SK-N-SH treated with all-trans-retinoic acid at 6 μM for 48 hours (cell line): ENCODE data around the gene CACNA1I.

ENCODE experiments used
- ATAC-seq: fragments of 200-7000 bp; cut with Tn5 transposase; 3 replicates; pipeline ENCODE4 v1.9.1; 2020; ENCODE audit warnings: mild to moderate bottlenecking, moderate library complexity
- ARNTL ChIP-seq: fragments of 450-650 bp; formaldehyde crosslinking; IDR thresholded peaks from 2 replicates; pipeline ENCODE4 v1.5.0; 2020; ENCODE audit warnings: low read depth, mild to moderate bottlenecking, moderate library complexity, borderline replicate concordance
- BACH2 ChIP-seq: fragments of 250-450 bp; sonication (Bioruptor Pico); IDR thresholded peaks from 2 replicates; pipeline ENCODE4 v1.9.0; 2021; ENCODE audit warnings: mild to moderate bottlenecking, borderline replicate concordance
- CREB5 ChIP-seq: fragments of 250-450 bp; sonication (Bioruptor Pico); IDR thresholded peaks from 2 replicates; pipeline ENCODE4 v1.5.1; 2020; ENCODE audit warnings: low read depth, mild to moderate bottlenecking, moderate library complexity
- ESRRG ChIP-seq: fragments of 250-450 bp; sonication (Bioruptor Pico); IDR thresholded peaks from 2 replicates; pipeline ENCODE4 v1.6.1; 2021; ENCODE audit warnings: mild to moderate bottlenecking
- GLIS3 ChIP-seq: fragments of 250-450 bp; sonication (Bioruptor Pico); IDR thresholded peaks from 2 replicates; pipeline ENCODE4 v1.5.0; 2020; ENCODE audit warnings: mild to moderate bottlenecking, moderate library complexity
- OSR1 ChIP-seq: fragments of 250-450 bp; sonication (Bioruptor Pico); IDR thresholded peaks from 2 replicates; pipeline ENCODE4 v1.8.0; 2022; ENCODE audit warnings: moderate library complexity, mild to moderate bottlenecking, inconsistent platforms
- PATZ1 ChIP-seq: fragments of 250-450 bp; sonication (Bioruptor Pico); IDR thresholded peaks from 2 replicates; pipeline ENCODE4 v1.8.0; 2020; ENCODE audit warnings: mild to moderate bottlenecking, moderate library complexity, borderline replicate concordance
- POU6F1 ChIP-seq: fragments of 250-450 bp; sonication (Bioruptor Pico); IDR thresholded peaks from 2 replicates; pipeline ENCODE4 v1.8.0; 2021; ENCODE audit warnings: low read depth, mild to moderate bottlenecking, moderate library complexity, borderline replicate concordance
- PPARA ChIP-seq: fragments of 250-450 bp; sonication (Bioruptor Pico); IDR thresholded peaks from 2 replicates; pipeline ENCODE4 v1.5.0; 2020; ENCODE audit warnings: mild to moderate bottlenecking, borderline replicate concordance
- RARB ChIP-seq: fragments of 250-450 bp; sonication (Bioruptor Pico); IDR thresholded peaks from 2 replicates; pipeline ENCODE4 v1.8.0; 2021; ENCODE audit warnings: mild to moderate bottlenecking, moderate library complexity
- SNAI2 ChIP-seq: fragments of 250-450 bp; sonication (Bioruptor Pico); IDR thresholded peaks from 2 replicates; pipeline ENCODE4 v1.5.0; 2020; ENCODE audit warnings: mild to moderate bottlenecking, moderate library complexity
- TCF4 ChIP-seq: fragments of 250-450 bp; sonication (Bioruptor Pico); IDR thresholded peaks from 2 replicates; pipeline ENCODE4 v1.8.0; 2021; ENCODE audit warnings: mild to moderate bottlenecking, moderate library complexity, borderline replicate concordance
- TOX ChIP-seq: fragments of 250-450 bp; sonication (Bioruptor Pico); IDR thresholded peaks from 2 replicates; pipeline ENCODE4 v1.8.0; 2021; ENCODE audit warnings: mild to moderate bottlenecking, moderate library complexity, borderline replicate concordance
- TSHZ2 ChIP-seq: fragments of 250-450 bp; sonication (Bioruptor Pico); IDR thresholded peaks from 2 replicates; pipeline ENCODE4 v1.5.0; 2020; ENCODE audit warnings: mild to moderate bottlenecking, moderate library complexity
- ZC3H10 ChIP-seq: fragments of 250-450 bp; sonication (Bioruptor Pico); IDR thresholded peaks from 2 replicates; pipeline ENCODE4 v1.5.1; 2021; ENCODE audit warnings: mild to moderate bottlenecking, moderate library complexity
- ZFP3 ChIP-seq: fragments of 250-450 bp; sonication (Bioruptor Pico); IDR thresholded peaks from 2 replicates; pipeline ENCODE4 v1.5.0; 2020; ENCODE audit warnings: mild to moderate bottlenecking, moderate library complexity
- ZFP30 ChIP-seq: fragments of 450-650 bp; formaldehyde crosslinking; IDR thresholded peaks from 2 replicates; pipeline ENCODE4 v1.5.0; 2022; ENCODE audit warnings: mild to moderate bottlenecking, moderate library complexity
- ZNF565 ChIP-seq: fragments of 450-650 bp; formaldehyde crosslinking; conservative IDR thresholded peaks from 2 replicates; pipeline ENCODE4 v1.5.0; 2020; ENCODE audit warnings: low read depth, mild to moderate bottlenecking, moderate library complexity
- ZNF70 ChIP-seq: fragments of 450-650 bp; formaldehyde crosslinking; IDR thresholded peaks from 2 replicates; pipeline ENCODE4 v1.5.0; 2020; ENCODE audit warnings: mild to moderate bottlenecking, moderate library complexity

The CACNA1I gene

GRCh38 chr22:39661501-39661841 lies 90.9 kb downstream of the CACNA1I start:
- no peak for ATAC-seq
- TF ChIP-seq ZFP3 (no peak), ARNTL (CRISPR knock-in tag) (no peak), BACH2 (CRISPR knock-in tag) (no peak), TSHZ2 (CRISPR knock-in tag) (no peak), POU6F1 (CRISPR knock-in tag) (no peak), TCF4 (CRISPR knock-in tag) (no peak), GLIS3 (CRISPR knock-in tag) (no peak), SNAI2 (CRISPR knock-in tag) (no peak), ZC3H10 (CRISPR knock-in tag) (no peak), TOX (CRISPR knock-in tag) (no peak), ZNF565 (CRISPR knock-in tag) (no peak), OSR1 (CRISPR knock-in tag) (no peak), PATZ1 (no peak), RARB (CRISPR knock-in tag) (no peak)

- ATAC-seq = no peak
- TF ChIP-seq TOX (CRISPR knock-in tag) (no peak), TCF4 (CRISPR knock-in tag) (no peak)
- TF ChIP-seq, all 23 proteins: peak for 0
Observed at GRCh38 chr22:39661842-39662685, 91.5 kb downstream of the CACNA1I start.

GRCh38 chr22:39662686-39663052 lies 92.1 kb downstream of the CACNA1I start:
- no peak for ATAC-seq
- no peak for TF ChIP-seq PPARA (CRISPR knock-in tag)
- TF ChIP-seq ZNF565 (CRISPR knock-in tag) = no peak
- no peak for TF ChIP-seq ESRRG (CRISPR knock-in tag)
- TF ChIP-seq ZFP3 = no peak
- TF ChIP-seq ZNF70 = no peak
- TF ChIP-seq POU6F1 (CRISPR knock-in tag) = no peak
- no peak for TF ChIP-seq CREB5 (CRISPR knock-in tag)
- TF ChIP-seq ZFP30 (CRISPR knock-in tag) = no peak
- no peak for TF ChIP-seq RARB (CRISPR knock-in tag)
- TF ChIP-seq, all 23 proteins: peak for 0
